ENCODE data around the gene TNPO3. TPM values are rescaled to one million over a fixed set of nuclear protein-coding genes. Genes with fewer than 3 reads are reported as not detected.

Gene TNPO3
- total and polyA plus RNA-seq, 10 of the 15 experiments (the other 5 are each of a cell fraction or from before 2014, with no cell fraction given) = 17.6 to 91.8 (median 65.9) TPM

DNA sequence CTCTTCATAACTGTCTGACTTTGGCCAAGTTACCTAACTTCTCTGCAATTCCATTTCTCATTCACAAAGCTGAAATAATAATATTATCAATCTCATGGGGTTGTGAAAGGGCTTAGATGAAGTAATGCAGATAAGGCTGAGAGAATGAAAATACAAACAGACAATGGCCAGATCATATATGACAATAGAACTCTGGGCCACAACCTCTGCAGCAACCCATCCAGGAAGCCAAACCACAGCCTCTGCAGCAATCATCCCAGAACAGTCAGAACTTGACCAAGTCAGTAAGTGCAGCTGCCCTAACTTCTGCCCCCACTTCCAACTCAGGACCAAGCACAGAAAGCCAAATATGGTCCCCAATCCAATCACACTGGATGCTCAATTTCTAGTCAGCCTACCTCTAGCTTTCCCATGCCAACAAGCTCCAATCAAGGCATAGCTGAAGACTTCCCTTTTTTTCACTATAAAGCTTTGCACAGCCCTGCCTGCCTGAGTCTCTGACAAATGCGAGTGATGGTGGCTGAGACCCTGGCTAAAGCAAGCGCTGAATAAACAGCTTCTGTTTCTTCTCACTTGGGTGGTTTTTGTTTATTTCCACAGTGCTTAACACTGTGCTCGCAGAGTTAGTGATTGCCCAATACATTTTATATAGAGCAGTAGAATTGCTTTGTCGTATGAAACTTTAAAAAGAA lies 34.8 kb upstream of the TNPO3 start (continued):
- TF ChIP-seq, protein P1, sequence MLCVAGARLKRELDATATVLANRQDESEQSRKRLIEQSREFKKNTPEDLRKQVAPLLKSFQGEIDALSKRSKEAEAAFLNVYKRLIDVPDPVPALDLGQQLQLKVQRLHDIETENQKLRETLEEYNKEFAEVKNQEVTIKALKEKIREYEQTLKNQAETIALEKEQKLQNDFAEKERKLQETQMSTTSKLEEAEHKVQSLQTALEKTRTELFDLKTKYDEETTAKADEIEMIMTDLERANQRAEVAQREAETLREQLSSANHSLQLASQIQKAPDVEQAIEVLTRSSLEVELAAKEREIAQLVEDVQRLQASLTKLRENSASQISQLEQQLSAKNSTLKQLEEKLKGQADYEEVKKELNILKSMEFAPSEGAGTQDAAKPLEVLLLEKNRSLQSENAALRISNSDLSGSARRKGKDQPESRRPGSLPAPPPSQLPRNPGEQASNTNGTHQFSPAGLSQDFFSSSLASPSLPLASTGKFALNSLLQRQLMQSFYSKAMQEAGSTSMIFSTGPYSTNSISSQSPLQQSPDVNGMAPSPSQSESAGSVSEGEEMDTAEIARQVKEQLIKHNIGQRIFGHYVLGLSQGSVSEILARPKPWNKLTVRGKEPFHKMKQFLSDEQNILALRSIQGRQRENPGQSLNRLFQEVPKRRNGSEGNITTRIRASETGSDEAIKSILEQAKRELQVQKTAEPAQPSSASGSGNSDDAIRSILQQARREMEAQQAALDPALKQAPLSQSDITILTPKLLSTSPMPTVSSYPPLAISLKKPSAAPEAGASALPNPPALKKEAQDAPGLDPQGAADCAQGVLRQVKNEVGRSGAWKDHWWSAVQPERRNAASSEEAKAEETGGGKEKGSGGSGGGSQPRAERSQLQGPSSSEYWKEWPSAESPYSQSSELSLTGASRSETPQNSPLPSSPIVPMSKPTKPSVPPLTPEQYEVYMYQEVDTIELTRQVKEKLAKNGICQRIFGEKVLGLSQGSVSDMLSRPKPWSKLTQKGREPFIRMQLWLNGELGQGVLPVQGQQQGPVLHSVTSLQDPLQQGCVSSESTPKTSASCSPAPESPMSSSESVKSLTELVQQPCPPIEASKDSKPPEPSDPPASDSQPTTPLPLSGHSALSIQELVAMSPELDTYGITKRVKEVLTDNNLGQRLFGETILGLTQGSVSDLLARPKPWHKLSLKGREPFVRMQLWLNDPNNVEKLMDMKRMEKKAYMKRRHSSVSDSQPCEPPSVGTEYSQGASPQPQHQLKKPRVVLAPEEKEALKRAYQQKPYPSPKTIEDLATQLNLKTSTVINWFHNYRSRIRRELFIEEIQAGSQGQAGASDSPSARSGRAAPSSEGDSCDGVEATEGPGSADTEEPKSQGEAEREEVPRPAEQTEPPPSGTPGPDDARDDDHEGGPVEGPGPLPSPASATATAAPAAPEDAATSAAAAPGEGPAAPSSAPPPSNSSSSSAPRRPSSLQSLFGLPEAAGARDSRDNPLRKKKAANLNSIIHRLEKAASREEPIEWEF (IDR thresholded peaks at IDR 0.05; ENCODE audit: insufficient replicate concordance, low read depth, low read length) = no peak
- TF ChIP-seq, protein P2, sequence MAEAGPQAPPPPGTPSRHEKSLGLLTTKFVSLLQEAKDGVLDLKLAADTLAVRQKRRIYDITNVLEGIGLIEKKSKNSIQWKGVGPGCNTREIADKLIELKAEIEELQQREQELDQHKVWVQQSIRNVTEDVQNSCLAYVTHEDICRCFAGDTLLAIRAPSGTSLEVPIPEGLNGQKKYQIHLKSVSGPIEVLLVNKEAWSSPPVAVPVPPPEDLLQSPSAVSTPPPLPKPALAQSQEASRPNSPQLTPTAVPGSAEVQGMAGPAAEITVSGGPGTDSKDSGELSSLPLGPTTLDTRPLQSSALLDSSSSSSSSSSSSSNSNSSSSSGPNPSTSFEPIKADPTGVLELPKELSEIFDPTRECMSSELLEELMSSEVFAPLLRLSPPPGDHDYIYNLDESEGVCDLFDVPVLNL (IDR thresholded peaks at IDR 0.05; ENCODE audit: low read depth, low read length) = no peak
- TF ChIP-seq ESRRA (IDR thresholded peaks at IDR 0.05; ENCODE audit: low read length) = no peak
- TF ChIP-seq MLLT1 (IDR thresholded peaks at IDR 0.05) = peak; percentile 26; the same call in 1 of the 2 replicates
- TF ChIP-seq IRF4 (IDR thresholded peaks at IDR 0.05; ENCODE audit: low read depth, low read length) = peak; percentile 94
- TF ChIP-seq PBX3 (IDR thresholded peaks at IDR 0.05; ENCODE audit: insufficient replicate concordance, low read depth, low read length) = no peak
- no peak for TF ChIP-seq YBX1 (IDR thresholded peaks at IDR 0.05)
- TF ChIP-seq FOS (IDR thresholded peaks at IDR 0.05; ENCODE audit: borderline replicate concordance, extremely low read depth, insufficient read length) = no peak
- peak; percentile 46; the same call in 1 of the 3 replicates for TF ChIP-seq POU2F2 (IDR thresholded peaks at IDR 0.05; ENCODE audit: borderline replicate concordance, low read depth, low read length)
- TF ChIP-seq CEBPZ (IDR thresholded peaks at IDR 0.05; ENCODE audit: low read depth, low read length) = no peak
- TF ChIP-seq SUPT20H (IDR thresholded peaks at IDR 0.05; ENCODE audit: borderline replicate concordance, control insufficient read depth, low read depth, low read length) = no peak
- TF ChIP-seq EZH2 (IDR thresholded peaks at IDR 0.05; ENCODE audit: borderline replicate concordance, control insufficient read depth, low read depth, low read length) = no peak
- TF ChIP-seq SIX5 (IDR thresholded peaks at IDR 0.05; ENCODE audit: low read depth, low read length, severe bottlenecking) = no peak
- TF ChIP-seq ASH2L (IDR thresholded peaks at IDR 0.05; ENCODE audit: borderline replicate concordance, low read depth) = no peak
